ENCODE data around the gene NELFB. TPM values are rescaled to one million over a fixed set of nuclear protein-coding genes. Genes with fewer than 3 reads are reported as not detected.

The NELFB gene
- total RNA-seq, 1 donor from 2014 or later, result 22.2 TPM

- DNase-seq (ENCODE audit: low spot score) (no peak), ATAC-seq (no peak)
Measured at GRCh38 chr9:137311986-137312851, 57.1 kb downstream of the NELFB start.

- no peak for DNase-seq (ENCODE audit: low spot score)
Measured at GRCh38 chr9:137312852-137313325, 57.8 kb downstream of the NELFB start.

GRCh38 chr9:137313326-137313936 is 58.3 kb downstream of the NELFB start:
- ATAC-seq, result no peak
- DNase-seq (ENCODE audit: low spot score), result no peak

More at GRCh38 chr9:137312852-137313325, 57.8 kb downstream of the NELFB start:
- no peak for ATAC-seq

- DNase-seq (ENCODE audit: low spot score), result no peak
- no peak for ATAC-seq
Measured at GRCh38 chr9:137313956-137314560, 58.9 kb downstream of the NELFB start.

GRCh38 chr9:137314561-137315560 is 59.7 kb downstream of the NELFB start:
- ATAC-seq (no peak), DNase-seq (ENCODE audit: low spot score) (peak; percentile 45)

GRCh38 chr9:137315581-137316011 is 60.5 kb downstream of the NELFB start:
- ATAC-seq, result no peak
- DNase-seq (ENCODE audit: low spot score), result no peak

- peak; percentile 43 for DNase-seq (ENCODE audit: low spot score)
- ATAC-seq, result peak; percentile 33
Measured at GRCh38 chr9:137316012-137316981, 61.2 kb downstream of the NELFB start.

GRCh38 chr9:137317021-137317717 is 62.0 kb downstream of the NELFB start:
- ATAC-seq, result no peak
- DNase-seq (ENCODE audit: low spot score), result no peak

- ATAC-seq (no peak), DNase-seq (ENCODE audit: low spot score) (no peak)
Measured at GRCh38 chr9:137317718-137318511, 62.8 kb downstream of the NELFB start.

GRCh38 chr9:137318602-137319001 is 63.5 kb downstream of the NELFB start:
- DNase-seq (ENCODE audit: low spot score) (no peak), ATAC-seq (no peak)

- ATAC-seq, result peak; percentile 45
- peak; percentile 45 for DNase-seq (ENCODE audit: low spot score)
Measured at GRCh38 chr9:137319011-137319738, 64.0 kb downstream of the NELFB start.

- DNase-seq (ENCODE audit: low spot score), result peak; percentile 46
Measured at GRCh38 chr9:137319739-137320551, 64.8 kb downstream of the NELFB start.

GRCh38 chr9:137320555-137321384 is 65.6 kb downstream of the NELFB start:
- peak; percentile 12 for ATAC-seq
- DNase-seq (ENCODE audit: low spot score), result peak; percentile 47

More at GRCh38 chr9:137319739-137320551, 64.8 kb downstream of the NELFB start:
- ATAC-seq, result no peak

- DNase-seq (ENCODE audit: low spot score) (no peak), ATAC-seq (no peak)
Measured at GRCh38 chr9:137321726-137322361, 66.7 kb downstream of the NELFB start.
